HepG2 (cell line): Measurements from ENCODE around the gene PLEKHD1. TPM values are rescaled to one million over a fixed set of nuclear protein-coding genes. Genes with fewer than 3 reads are reported as not detected.

Source experiments
- ATAC-seq: fragments of 200-7000 bp; cut with Tn5 transposase; 3 replicates; pipeline ENCODE4 v1.9.1; 2020; ENCODE audit warnings: mild to moderate bottlenecking, moderate library complexity
- BruUV-seq: library from RNA; stranded (reverse); fragments of 400-500 nt; replicated peaks from 2 replicates; lab custom pipeline; 2021; lab: Mats Ljungman, UMichigan
- CTCF ChIA-PET: fragments of 300-600 bp; formaldehyde crosslinking; extraction: SDS; loops from one replicate; lab custom pipeline; 2021; ENCODE audit warnings: low total read pairs, inconsistent platforms, low intra/inter-chr PET ratio; lab: Yijun Ruan, JAX
- POLR2A ChIA-PET: fragments of 350-600 bp; sonication (Branson Sonifier 250); formaldehyde crosslinking; loops from one replicate; lab custom pipeline; 2020; ENCODE audit warnings: antibody characterized with exemption, inconsistent platforms; lab: Yijun Ruan, JAX
- DNase-seq: peaks from one replicate; pipeline ENCODE4 v3.0.0-alpha.2; 2015; ENCODE audit warnings: low spot score
- FAIRE-seq: peaks from 3 replicates; lab custom pipeline; 2011; peaks lifted over from hg19 to GRCh38; lab: Jason Lieb, UNC
- H2AFZ ChIP-seq: one replicate; pipeline ENCODE4 v1.6.1; 2011; ENCODE audit warnings: low read length, inconsistent platforms
- H3K27ac ChIP-seq: fragments of 300-600 bp; 3 replicates; pipeline ENCODE4 v1.8.0; 2011; ENCODE audit warnings: mixed run types, mild to moderate bottlenecking, mixed read lengths, low read length, inconsistent platforms; ENCODE audit not compliant: insufficient read depth; ENCODE audit errors: extremely low read length
- H3K27me3 ChIP-seq, 2 experiments: fragments of 200-600 bp in 1 of 2; 2 replicates in 1 of 2; 3 replicates in 1 of 2; pipeline versions ENCODE4 v1.6.0 to v1.8.0; 2011; ENCODE audit warnings: low read length in 2 of 2, mild to moderate bottlenecking in 2 of 2, moderate library complexity in 2 of 2, inconsistent platforms in 1 of 2; ENCODE audit not compliant: insufficient read depth in 2 of 2, control insufficient read depth in 1 of 2
- H3K36me3 ChIP-seq, 2 experiments: fragments of 200-600 bp in 1 of 2; replicated peaks in 1 of 2; 2 replicates in 1 of 2; 3 replicates in 1 of 2; pipeline versions ENCODE4 v1.5.1 to v1.8.0; 2011; ENCODE audit warnings: low read length in 2 of 2, inconsistent platforms in 1 of 2; ENCODE audit not compliant: insufficient read depth in 2 of 2, control insufficient read depth in 1 of 2
- H3K4me1 ChIP-seq: 2 replicates; pipeline ENCODE4 v1.5.1; 2012; ENCODE audit warnings: low read length, inconsistent platforms; ENCODE audit not compliant: insufficient read depth
- H3K4me2 ChIP-seq: 2 replicates; pipeline ENCODE4 v1.6.0; 2011; ENCODE audit warnings: low read depth, low read length, inconsistent platforms
- H3K4me3 ChIP-seq, 3 experiments: fragments of 200-600 bp in 1 of 3; sonication (generic), shearing (Covaris generic) in 1 of 3; replicated peaks in 1 of 3; 2 replicates each; pipeline ENCODE4 v1.5.1; 2011 to 2016; ENCODE audit warnings: low read length in 3 of 3, inconsistent platforms in 2 of 3, low read depth in 2 of 3, mild to moderate bottlenecking in 2 of 3, control low read depth in 1 of 3, mixed read lengths in 1 of 3; ENCODE audit not compliant: insufficient read depth in 1 of 3
- H3K79me2 ChIP-seq: one replicate; pipeline ENCODE4 v1.6.1; 2011; ENCODE audit warnings: low read length, inconsistent platforms; ENCODE audit not compliant: insufficient read depth
- H3K9ac ChIP-seq: 2 replicates; pipeline ENCODE4 v1.6.0; 2011; ENCODE audit warnings: mild to moderate bottlenecking, low read depth, low read length, inconsistent platforms; ENCODE audit not compliant: insufficient read depth
- H3K9me3 ChIP-seq: 2 replicates; pipeline ENCODE4 v1.5.1; 2012; ENCODE audit warnings: mild to moderate bottlenecking, low read length
- H4K20me1 ChIP-seq: 2 replicates; pipeline ENCODE4 v1.6.0; 2011; ENCODE audit warnings: inconsistent platforms, mild to moderate bottlenecking, low read length, moderate library complexity; ENCODE audit not compliant: insufficient read depth
- CREB1 ChIP-seq, 2 experiments: fragments of 450-650 bp in 1 of 2; IDR thresholded peaks; 2 replicates each; pipeline ENCODE4 v1.6.1; 2016 to 2017; ENCODE audit warnings: control low read depth in 1 of 2, mild to moderate bottlenecking in 1 of 2, missing compliant biosample characterization in 1 of 2, missing genetic modification characterization in 1 of 2
- EZH2 ChIP-seq: conservative IDR thresholded peaks from 2 replicates; pipeline ENCODE4 v1.6.1; 2012; ENCODE audit warnings: mild to moderate bottlenecking, low read depth, low read length, moderate library complexity
- GABPA ChIP-seq, 2 experiments: IDR thresholded peaks; 2 replicates each; pipeline ENCODE4 v1.6.1; 2011 to 2016; ENCODE audit warnings: low read depth in 2 of 2, low read length in 1 of 2, missing biosample characterization in 1 of 2, missing genetic modification characterization in 1 of 2
- GATAD1 ChIP-seq: IDR thresholded peaks from 2 replicates; pipeline ENCODE4 v1.6.1; 2016; ENCODE audit warnings: missing genetic modification reagents, missing compliant biosample characterization
- PAF1 ChIP-seq: IDR thresholded peaks from 2 replicates; pipeline ENCODE4 v1.6.1; 2016; ENCODE audit warnings: missing genetic modification reagents, missing compliant biosample characterization
- RAD21 ChIP-seq: fragments of 450-650 bp; formaldehyde crosslinking; IDR thresholded peaks from 2 replicates; pipeline ENCODE4 v1.5.0; 2020; ENCODE audit warnings: mild to moderate bottlenecking
- RFX3 ChIP-seq: IDR thresholded peaks from 2 replicates; pipeline ENCODE4 v1.6.1; 2016; ENCODE audit warnings: missing biosample characterization, missing genetic modification reagents
- SMC3 ChIP-seq: IDR thresholded peaks from 2 replicates; pipeline ENCODE4 v1.6.1; 2011; ENCODE audit warnings: low read length, improper control_type of control experiment
- STAG1 ChIP-seq: sonication (generic); formaldehyde crosslinking; IDR thresholded peaks from 2 replicates; pipeline ENCODE4 v1.4.0; 2020; ENCODE audit warnings: missing genetic modification reagents
- THAP11 ChIP-seq: IDR thresholded peaks from 2 replicates; pipeline ENCODE4 v1.6.1; 2016; ENCODE audit warnings: missing biosample characterization, missing genetic modification reagents
- ZNF383 ChIP-seq: sonication (generic); formaldehyde crosslinking; IDR thresholded peaks from 2 replicates; pipeline ENCODE4 v1.4.0; 2020; ENCODE audit warnings: missing genetic modification reagents, mild to moderate bottlenecking, borderline replicate concordance
- ZNF468 ChIP-seq: sonication (generic); formaldehyde crosslinking; IDR thresholded peaks from 2 replicates; pipeline ENCODE4 v1.8.0; 2022; ENCODE audit warnings: mild to moderate bottlenecking, moderate library complexity, missing genetic modification reagents
- ZNF549 ChIP-seq: sonication (generic); formaldehyde crosslinking; IDR thresholded peaks from 2 replicates; pipeline ENCODE4 v1.5.0; 2020; ENCODE audit warnings: missing genetic modification reagents
- ZNF558 ChIP-seq: sonication (generic); formaldehyde crosslinking; IDR thresholded peaks from 2 replicates; pipeline ENCODE4 v1.9.0; 2022; ENCODE audit warnings: mild to moderate bottlenecking, missing genetic modification reagents, borderline replicate concordance
- ZNF644 ChIP-seq: IDR thresholded peaks from 2 replicates; pipeline ENCODE4 v1.6.1; 2016; ENCODE audit warnings: low read depth
- WGBS: methylation state at CpG from one replicate; pipeline ENCODE4 v1.1.6; 2017; ENCODE audit warnings: low lambda C conversion rate; 5-methylcytosine and 5-hydroxymethylcytosine counted together
- in situ Hi-C: cut with HindIII; loops from 2 replicates; pipeline ENCODE4 v1.10.0; 2017; ENCODE audit warnings: low pct_unique_long_range_greater_than_20kb; ENCODE audit not compliant: extremely low pct_ligation_motif_present
- intact Hi-C: fragments of 100-400 bp; cut with micrococcal nuclease; formaldehyde crosslinking; loops from one replicate; pipeline ENCODE4 v1.10.0; 2022; ENCODE audit not compliant: unreplicated experiment
- polyA plus RNA-seq, 8 experiments: library from polyadenylated mRNA; depleted of rRNA in 3 of 8; stranded (reverse) in 7 of 8; unstranded in 1 of 8; fragments of >200 nt; fragmentation: Illumina TruSeq in 4 of 8; extraction: Trizol in 4 of 8; gene quantifications; 2 replicates each; pipeline versions ENCODE4 v1.2.1 to v1.2.3, GENCODE V29; 2011 to 2016; ENCODE audit warnings: low read depth in 4 of 8, missing spikeins in 1 of 8, mixed read lengths in 1 of 8; ENCODE audit not compliant: insufficient read depth in 1 of 8
- total RNA-seq, 5 experiments: library from RNA; depleted of rRNA; stranded (reverse); fragments of >200 nt; fragmentation: Illumina TruSeq; extraction: Trizol; gene quantifications; 2 replicates each; pipeline ENCODE4 v1.2.3, GENCODE V29; 2016; ENCODE audit warnings: low read depth in 1 of 5
- TF ChIP-seq, protein P1 (sequence below): sonication (generic); formaldehyde crosslinking; IDR thresholded peaks from 2 replicates; pipeline ENCODE4 v1.5.0; 2020; ENCODE audit warnings: mild to moderate bottlenecking, missing genetic modification reagents, moderate library complexity
- TF ChIP-seq, protein P2 (sequence below): sonication (generic); formaldehyde crosslinking; conservative IDR thresholded peaks from 2 replicates; pipeline ENCODE4 v1.8.1; 2023; ENCODE audit warnings: missing genetic modification reagents
- TF ChIP-seq, protein P3 (sequence below): IDR thresholded peaks from 2 replicates; pipeline ENCODE4 v1.6.1; 2012; ENCODE audit warnings: low read depth, low read length, improper control_type of control experiment

Gene PLEKHD1
- total and polyA plus RNA-seq, 2 of the 13 experiments (the other 11 are each of a cell fraction or from before 2014, with no cell fraction given), result 0.01 TPM; not detected in 1

DNA sequence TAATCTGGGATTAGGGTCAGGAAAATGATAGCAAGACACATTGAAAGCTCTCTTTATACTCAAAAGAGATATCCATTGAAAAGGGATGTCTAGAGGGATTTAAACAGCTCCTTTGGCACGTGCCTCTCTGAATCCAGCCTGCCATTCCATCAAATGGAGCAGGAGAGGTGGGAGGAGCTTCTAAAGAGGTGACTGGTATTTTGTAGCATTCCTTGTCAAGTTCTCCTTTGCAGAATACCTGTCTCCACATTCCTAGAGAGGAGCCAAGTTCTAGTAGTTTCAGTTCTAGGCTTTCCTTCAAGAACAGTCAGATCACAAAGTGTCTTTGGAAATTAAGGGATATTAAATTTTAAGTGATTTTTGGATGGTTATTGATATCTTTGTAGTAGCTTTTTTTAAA is 25.4 kb upstream of the PLEKHD1 start (continued):
- no peak for TF ChIP-seq ZNF468 (CRISPR knock-in tag)
- no peak for TF ChIP-seq ZNF644 (CRISPR knock-in tag)
- TF ChIP-seq PAF1 (CRISPR knock-in tag), result no peak

DNA sequence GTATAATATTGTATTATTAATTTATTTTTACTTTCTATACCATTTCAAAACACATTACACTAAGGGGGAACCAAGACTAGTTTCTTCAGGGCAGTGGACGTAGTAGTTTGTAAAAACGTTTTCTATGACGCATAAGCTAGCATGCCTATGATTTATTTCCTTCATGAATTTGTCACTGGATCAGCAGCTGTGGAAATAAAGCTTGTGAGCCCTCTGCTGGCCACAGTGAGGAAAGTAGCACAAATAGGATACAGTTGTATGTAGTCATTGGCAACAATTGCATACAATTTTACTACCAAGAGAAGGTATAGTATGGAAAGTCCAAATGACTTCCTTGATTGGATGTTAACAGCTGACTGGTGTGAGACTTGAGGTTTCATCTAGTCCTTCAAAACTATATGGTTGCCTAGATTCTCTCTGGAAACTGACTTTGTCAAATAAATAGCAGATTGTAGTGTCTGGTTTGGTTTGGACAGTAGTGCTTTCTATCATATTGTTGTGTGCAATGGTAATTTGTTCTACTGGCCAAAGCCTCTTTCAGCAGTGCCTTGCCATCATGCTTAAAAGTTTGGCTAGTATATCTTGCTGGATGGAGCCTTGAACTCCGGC is 24.3 kb upstream of the PLEKHD1 start:
- H3K9me3 ChIP-seq, result no peaks in the 10 kb centered on the region
- ChIA-PET CTCF (interaction anchor here (0.6 to 2.3 kb wide), 3 partner anchors 62 to 218 kb away, joined by 3 to 12 read pairs (median 4); partner anchors contain the start of genes ERH and SLC39A9), POLR2A (interaction anchor here (1.6 kb wide), 1 partner anchor 62 kb away, joined by 4 read pairs; the partner anchor contains the start of genes ERH and SLC39A9)
- intact Hi-C loops (loop anchor here (1.0 kb wide), 2 partner anchors 62 to 218 kb away; partner anchors contain the start of genes ERH and SLC39A9), in situ Hi-C loops (loop anchor here (5.0 to 10.0 kb wide), 2 partner anchors 63 to 205 kb away; partner anchors contain the start of genes ERH and SLC39A9)
- no peaks in the 10 kb centered on the region for H4K20me1 ChIP-seq
- H3K4me1 ChIP-seq, result no peaks in the 10 kb centered on the region
- no peaks in the 10 kb centered on the region for H3K79me2 ChIP-seq
- H3K4me2 ChIP-seq, result no peak overlapping the region
- H2AFZ ChIP-seq, result no peak overlapping the region
- DNase-seq, result peak; percentile 73
- H3K27ac ChIP-seq, result no peak overlapping the region
- peaks cover 9 to 43% of the 10 kb centered on the region in 2 experiments for H3K36me3 ChIP-seq
- peak; percentile 89 for FAIRE-seq
- H3K9ac ChIP-seq, result no peak overlapping the region
- H3K27me3 ChIP-seq, result no peaks in the 10 kb centered on the region
- no peak overlapping the region for H3K4me3 ChIP-seq
- ATAC-seq, result peak; percentile 79
- no TSS peak for BruUV-seq
- WGBS, result 52% methylated on average over 4 of the region's 4 CpGs
- TF ChIP-seq, protein P1, sequence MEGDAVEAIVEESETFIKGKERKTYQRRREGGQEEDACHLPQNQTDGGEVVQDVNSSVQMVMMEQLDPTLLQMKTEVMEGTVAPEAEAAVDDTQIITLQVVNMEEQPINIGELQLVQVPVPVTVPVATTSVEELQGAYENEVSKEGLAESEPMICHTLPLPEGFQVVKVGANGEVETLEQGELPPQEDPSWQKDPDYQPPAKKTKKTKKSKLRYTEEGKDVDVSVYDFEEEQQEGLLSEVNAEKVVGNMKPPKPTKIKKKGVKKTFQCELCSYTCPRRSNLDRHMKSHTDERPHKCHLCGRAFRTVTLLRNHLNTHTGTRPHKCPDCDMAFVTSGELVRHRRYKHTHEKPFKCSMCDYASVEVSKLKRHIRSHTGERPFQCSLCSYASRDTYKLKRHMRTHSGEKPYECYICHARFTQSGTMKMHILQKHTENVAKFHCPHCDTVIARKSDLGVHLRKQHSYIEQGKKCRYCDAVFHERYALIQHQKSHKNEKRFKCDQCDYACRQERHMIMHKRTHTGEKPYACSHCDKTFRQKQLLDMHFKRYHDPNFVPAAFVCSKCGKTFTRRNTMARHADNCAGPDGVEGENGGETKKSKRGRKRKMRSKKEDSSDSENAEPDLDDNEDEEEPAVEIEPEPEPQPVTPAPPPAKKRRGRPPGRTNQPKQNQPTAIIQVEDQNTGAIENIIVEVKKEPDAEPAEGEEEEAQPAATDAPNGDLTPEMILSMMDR (CRISPR knock-in tag), result peak; percentile 79
- TF ChIP-seq GATAD1 (CRISPR knock-in tag) (0 out of 2 replicates have a peak, but pooled peaks have one; percentile 15), THAP11 (CRISPR knock-in tag) (0 out of 2 replicates have a peak, but pooled peaks have one; percentile 27), CREB1 (IDR thresholded peaks at IDR 0.05) (0 out of 2 replicates have a peak, but pooled peaks have one; percentile 32), CREB1 (CRISPR knock-in tag; IDR thresholded peaks at IDR 0.05) (no peak), SMC3 (peak; percentile 83), RAD21 (CRISPR knock-in tag) (peak; percentile 59), GABPA (IDR thresholded peaks at IDR 0.05; ENCODE audit: low read depth, low read length) (no peak), GABPA (CRISPR knock-in tag; IDR thresholded peaks at IDR 0.05; ENCODE audit: low read depth) (0 out of 2 replicates have a peak, but pooled peaks have one; percentile 41), ZNF558 (no peak), EZH2 (no peak), ZNF644 (CRISPR knock-in tag) (no peak), ZNF549 (CRISPR knock-in tag) (no peak), ZNF383 (CRISPR knock-in tag) (no peak), RFX3 (CRISPR knock-in tag) (0 out of 2 replicates have a peak, but pooled peaks have one; percentile 20), STAG1 (CRISPR knock-in tag) (peak; percentile 82)
- TF ChIP-seq, protein P2, sequence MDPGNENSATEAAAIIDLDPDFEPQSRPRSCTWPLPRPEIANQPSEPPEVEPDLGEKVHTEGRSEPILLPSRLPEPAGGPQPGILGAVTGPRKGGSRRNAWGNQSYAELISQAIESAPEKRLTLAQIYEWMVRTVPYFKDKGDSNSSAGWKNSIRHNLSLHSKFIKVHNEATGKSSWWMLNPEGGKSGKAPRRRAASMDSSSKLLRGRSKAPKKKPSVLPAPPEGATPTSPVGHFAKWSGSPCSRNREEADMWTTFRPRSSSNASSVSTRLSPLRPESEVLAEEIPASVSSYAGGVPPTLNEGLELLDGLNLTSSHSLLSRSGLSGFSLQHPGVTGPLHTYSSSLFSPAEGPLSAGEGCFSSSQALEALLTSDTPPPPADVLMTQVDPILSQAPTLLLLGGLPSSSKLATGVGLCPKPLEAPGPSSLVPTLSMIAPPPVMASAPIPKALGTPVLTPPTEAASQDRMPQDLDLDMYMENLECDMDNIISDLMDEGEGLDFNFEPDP (CRISPR knock-in tag), result no peak
- TF ChIP-seq, protein P3, sequence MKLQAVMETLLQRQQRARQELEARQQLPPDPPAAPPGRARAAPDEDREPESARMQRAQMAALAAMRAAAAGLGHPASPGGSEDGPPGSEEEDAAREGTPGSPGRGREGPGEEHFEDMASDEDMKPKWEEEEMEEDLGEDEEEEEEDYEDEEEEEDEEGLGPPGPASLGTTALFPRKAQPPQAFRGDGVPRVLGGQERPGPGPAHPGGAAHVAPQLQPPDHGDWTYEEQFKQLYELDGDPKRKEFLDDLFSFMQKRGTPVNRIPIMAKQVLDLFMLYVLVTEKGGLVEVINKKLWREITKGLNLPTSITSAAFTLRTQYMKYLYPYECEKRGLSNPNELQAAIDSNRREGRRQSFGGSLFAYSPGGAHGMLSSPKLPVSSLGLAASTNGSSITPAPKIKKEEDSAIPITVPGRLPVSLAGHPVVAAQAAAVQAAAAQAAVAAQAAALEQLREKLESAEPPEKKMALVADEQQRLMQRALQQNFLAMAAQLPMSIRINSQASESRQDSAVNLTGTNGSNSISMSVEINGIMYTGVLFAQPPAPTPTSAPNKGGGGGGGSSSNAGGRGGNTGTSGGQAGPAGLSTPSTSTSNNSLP, result peak; percentile 88
